Neural crest cell (in vitro differentiated cells): ENCODE data around the gene RAB11FIP4. TPM values are rescaled to one million over a fixed set of nuclear protein-coding genes. Genes with fewer than 3 reads are reported as not detected.

Experiments used
- DNase-seq: peaks from one replicate; pipeline ENCODE4 v3.0.0; 2021; ENCODE audit warnings: low read depth, mixed read lengths, low spot score
- H3K27ac Mint-ChIP-seq: one replicate; pipeline ENCODE4 v1.8.0; 2021; ENCODE audit warnings: mild to moderate bottlenecking, mixed read lengths; ENCODE audit not compliant: unreplicated experiment
- H3K27me3 Mint-ChIP-seq: 2 replicates; pipeline ENCODE4 v1.8.0; 2021; ENCODE audit warnings: low read depth, mild to moderate bottlenecking, mixed read lengths
- H3K36me3 Mint-ChIP-seq: 2 replicates; pipeline ENCODE4 v1.8.0; 2021; ENCODE audit warnings: low read depth, mild to moderate bottlenecking, mixed read lengths
- H3K4me1 Mint-ChIP-seq: 2 replicates; pipeline ENCODE4 v1.8.0; 2021; ENCODE audit warnings: mixed read lengths
- H3K4me3 Mint-ChIP-seq: one replicate; pipeline ENCODE4 v1.8.0; 2021; ENCODE audit warnings: mild to moderate bottlenecking, mixed read lengths
- H3K9me3 Mint-ChIP-seq: 2 replicates; pipeline ENCODE4 v1.8.0; 2021; ENCODE audit warnings: mixed read lengths
- total RNA-seq: library from RNA; stranded (reverse); gene quantifications from 2 replicates; pipeline ENCODE4 v1.2.1, GENCODE V29; 2021
- TF ChIP-seq, protein P1 (sequence below): fragments of 200-600 bp; sonication (generic); conservative IDR thresholded peaks from 2 replicates; pipeline ENCODE4 v1.5.0; 2021; ENCODE audit warnings: antibody characterized with exemption, mild to moderate bottlenecking

Gene RAB11FIP4
- total RNA-seq, 1 donor from 2014 or later: 7.4 TPM

- H3K9me3 Mint-ChIP-seq: no peaks in the 10 kb centered on the region
- H3K27me3 Mint-ChIP-seq: no peaks in the 10 kb centered on the region
- no peak overlapping the region for H3K27ac Mint-ChIP-seq
- H3K4me1 Mint-ChIP-seq: peaks cover 7% of the 10 kb centered on the region
- H3K36me3 Mint-ChIP-seq: no peaks in the 10 kb centered on the region
- DNase-seq: no peak
- no peak overlapping the region for H3K4me3 Mint-ChIP-seq
- TF ChIP-seq, protein P1, sequence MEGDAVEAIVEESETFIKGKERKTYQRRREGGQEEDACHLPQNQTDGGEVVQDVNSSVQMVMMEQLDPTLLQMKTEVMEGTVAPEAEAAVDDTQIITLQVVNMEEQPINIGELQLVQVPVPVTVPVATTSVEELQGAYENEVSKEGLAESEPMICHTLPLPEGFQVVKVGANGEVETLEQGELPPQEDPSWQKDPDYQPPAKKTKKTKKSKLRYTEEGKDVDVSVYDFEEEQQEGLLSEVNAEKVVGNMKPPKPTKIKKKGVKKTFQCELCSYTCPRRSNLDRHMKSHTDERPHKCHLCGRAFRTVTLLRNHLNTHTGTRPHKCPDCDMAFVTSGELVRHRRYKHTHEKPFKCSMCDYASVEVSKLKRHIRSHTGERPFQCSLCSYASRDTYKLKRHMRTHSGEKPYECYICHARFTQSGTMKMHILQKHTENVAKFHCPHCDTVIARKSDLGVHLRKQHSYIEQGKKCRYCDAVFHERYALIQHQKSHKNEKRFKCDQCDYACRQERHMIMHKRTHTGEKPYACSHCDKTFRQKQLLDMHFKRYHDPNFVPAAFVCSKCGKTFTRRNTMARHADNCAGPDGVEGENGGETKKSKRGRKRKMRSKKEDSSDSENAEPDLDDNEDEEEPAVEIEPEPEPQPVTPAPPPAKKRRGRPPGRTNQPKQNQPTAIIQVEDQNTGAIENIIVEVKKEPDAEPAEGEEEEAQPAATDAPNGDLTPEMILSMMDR: no peak
Observed at GRCh38 chr17:31580316-31580705, 188.8 kb downstream of the RAB11FIP4 start.

DNA sequence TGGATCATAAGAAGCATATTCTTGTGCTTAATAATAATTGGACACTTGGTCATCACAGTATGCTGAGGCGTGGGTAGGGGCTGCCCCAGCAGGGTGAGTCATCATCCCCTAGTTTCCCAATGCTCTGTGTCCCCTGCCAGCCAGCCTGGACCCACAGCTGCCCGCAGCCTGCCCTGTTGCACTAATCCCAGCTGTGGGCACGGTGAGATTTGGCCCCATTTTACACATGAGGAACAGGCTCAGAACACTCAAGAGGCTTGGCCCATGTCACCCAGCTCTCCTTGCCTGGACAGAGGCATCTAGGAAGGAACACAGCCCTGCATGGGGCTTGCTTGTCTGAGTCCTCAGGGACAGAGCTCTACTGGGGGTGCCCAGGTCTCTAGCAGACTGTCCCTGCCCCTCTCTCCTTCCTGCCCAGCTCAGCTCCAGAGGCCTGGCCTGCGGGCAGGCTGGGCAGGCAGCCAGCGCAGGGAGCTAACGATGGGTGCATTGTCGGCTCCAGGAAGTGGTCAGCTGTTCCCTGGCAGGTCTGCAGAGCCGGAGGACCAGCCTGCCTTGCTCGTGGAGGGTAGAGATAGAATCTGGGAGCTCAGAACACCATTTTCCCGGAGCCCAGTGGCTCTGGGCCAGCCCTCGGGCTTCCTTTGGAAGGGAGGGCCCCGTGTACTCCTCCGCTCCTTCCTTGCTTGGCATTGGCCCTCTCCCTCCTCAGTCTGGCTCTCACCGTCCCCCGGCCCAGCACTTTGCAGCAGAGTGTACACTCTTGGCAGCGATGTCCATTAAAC lies 189.4 kb downstream of the RAB11FIP4 start:
- H3K4me3 Mint-ChIP-seq: no peak overlapping the region
- H3K4me1 Mint-ChIP-seq: peaks cover 7% of the 10 kb centered on the region
- DNase-seq: no peak
- no peaks in the 10 kb centered on the region for H3K9me3 Mint-ChIP-seq
- H3K36me3 Mint-ChIP-seq: no peaks in the 10 kb centered on the region
- no peak overlapping the region for H3K27ac Mint-ChIP-seq
- TF ChIP-seq, protein P1: no peak
- no peaks in the 10 kb centered on the region for H3K27me3 Mint-ChIP-seq

GRCh38 chr17:31581491-31581890 lies 190.0 kb downstream of the RAB11FIP4 start:
- Mint-ChIP-seq H3K27ac (no peak overlapping the region), H3K27me3 (no peaks in the 10 kb centered on the region), H3K4me1 (peaks cover 7% of the 10 kb centered on the region), H3K36me3 (no peaks in the 10 kb centered on the region), H3K9me3 (no peaks in the 10 kb centered on the region), H3K4me3 (no peak overlapping the region)
- TF ChIP-seq, protein P1: no peak
- DNase-seq: no peak

GRCh38 chr17:31582151-31582907 lies 190.9 kb downstream of the RAB11FIP4 start:
- TF ChIP-seq, protein P1: no peak
- Mint-ChIP-seq H3K36me3 (no peaks in the 10 kb centered on the region), H3K27me3 (no peaks in the 10 kb centered on the region), H3K9me3 (no peaks in the 10 kb centered on the region), H3K4me3 (no peak overlapping the region), H3K4me1 (peaks cover 7% of the 10 kb centered on the region), H3K27ac (no peak overlapping the region)
- no peak for DNase-seq

DNA sequence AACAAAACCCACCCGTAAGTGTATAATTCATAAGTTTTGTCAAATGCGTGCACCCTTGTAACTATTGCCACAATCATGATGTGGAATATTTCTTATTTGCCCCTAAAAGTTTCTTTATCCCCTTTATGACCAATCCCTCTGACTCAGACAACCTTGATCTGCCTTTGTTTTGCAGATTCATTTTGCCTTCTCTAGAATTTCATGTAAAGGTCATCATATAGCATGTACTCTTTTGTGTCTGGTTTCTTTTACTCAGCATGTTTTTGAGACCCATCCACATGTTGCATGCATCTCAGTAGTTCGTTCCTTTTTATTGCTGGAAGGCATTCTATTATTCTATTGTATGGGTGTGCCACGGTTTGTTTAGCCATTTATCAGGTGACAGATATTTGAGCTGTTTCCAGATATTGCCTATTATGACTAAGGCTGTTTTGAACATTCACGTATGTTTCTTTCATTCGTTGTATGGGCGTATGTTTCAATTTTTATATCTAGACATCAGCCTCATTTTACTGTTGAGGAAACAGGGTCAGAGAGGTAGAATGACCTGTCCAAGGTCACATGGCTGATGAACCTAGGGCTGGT lies 192.4 kb downstream of the RAB11FIP4 start:
- peaks cover 7% of the 10 kb centered on the region for H3K4me1 Mint-ChIP-seq
- no peak overlapping the region for H3K27ac Mint-ChIP-seq
- no peaks in the 10 kb centered on the region for H3K9me3 Mint-ChIP-seq
- no peak for DNase-seq
- H3K36me3 Mint-ChIP-seq: no peaks in the 10 kb centered on the region
- no peaks in the 10 kb centered on the region for H3K27me3 Mint-ChIP-seq
- TF ChIP-seq, protein P1: no peak
- H3K4me3 Mint-ChIP-seq: no peak overlapping the region
